Uterus (tissue), 4 donors: ENCODE measurements around the gene DYRK2. TPM values are rescaled to one million over a fixed set of nuclear protein-coding genes. Genes with fewer than 3 reads are reported as not detected.

ENCODE experiments used
- DNase-seq, 2 donors: peaks; one replicate each; pipeline ENCODE4 v3.0.0-alpha.2; 2019 to 2020
- H3K27ac ChIP-seq, 2 donors: fragments of 200-600 bp; sonication (generic); 1 replicate in 1 of 2; 2 replicates in 1 of 2; pipeline ENCODE4 v1.5.1; 2016 to 2018
- H3K27me3 ChIP-seq, 2 donors: fragments of 200-600 bp; sonication (generic); one replicate each; pipeline ENCODE4 v1.5.1; 2018 to 2019; ENCODE audit warnings: control low read depth in 1 of 2
- H3K36me3 ChIP-seq, 2 donors: fragments of 200-600 bp; sonication (generic); one replicate each; pipeline ENCODE4 v1.5.1; 2019; ENCODE audit warnings: control low read depth in 1 of 2
- H3K4me1 ChIP-seq, 2 donors: fragments of 200-600 bp; sonication (generic); one replicate each; pipeline ENCODE4 v1.5.1; 2018 to 2019; ENCODE audit warnings: control low read depth in 1 of 2
- H3K4me3 ChIP-seq, 2 donors: fragments of 200-600 bp; sonication (generic); 1 replicate in 1 of 2; 2 replicates in 1 of 2; pipeline ENCODE4 v1.5.1; 2018 to 2019; ENCODE audit warnings: mild to moderate bottlenecking in 1 of 2
- H3K9me3 ChIP-seq, 2 donors: fragments of 200-600 bp; sonication (generic); one replicate each; pipeline ENCODE4 v1.5.1; 2019; ENCODE audit warnings: control low read depth in 1 of 2
- POLR2A ChIP-seq, 2 donors: fragments of 450-650 bp; IDR thresholded peaks; one replicate each; pipeline ENCODE4 v1.6.1; 2016; ENCODE audit warnings: antibody characterized with exemption in 2 of 2, mild to moderate bottlenecking in 1 of 2, moderate library complexity in 1 of 2
- intact Hi-C: fragments of 100-400 bp; cut with DNase I; formaldehyde crosslinking; loops from one replicate; pipeline ENCODE4 v1.15.1; 2023; ENCODE audit warnings: low total_unique reads
- total RNA-seq, 4 donors: library from RNA; depleted of rRNA in 3 of 4; stranded (reverse); fragments of >200 nt in 3 of 4; gene quantifications; one replicate each; pipeline versions ENCODE4 v1.1.0 to v1.2.4, GENCODE V29; 2014 to 2023
- TF ChIP-seq, protein P1 (sequence below), 4 experiments: fragments of 200-600 bp in 2 of 4; fragments of 450-650 bp in 2 of 4; sonication (generic) in 2 of 4; IDR thresholded peaks; one replicate each; pipeline ENCODE4 v1.5.1; 2016 to 2019; ENCODE audit warnings: antibody characterized with exemption in 4 of 4, mild to moderate bottlenecking in 2 of 4, moderate library complexity in 1 of 4
- donor health status: DM: yes; HTN: yes; CAD: no.

Gene DYRK2
- total RNA-seq, 4 donors from 2014 or later: 21.5 to 59.7 (median 34.7) TPM

DNA sequence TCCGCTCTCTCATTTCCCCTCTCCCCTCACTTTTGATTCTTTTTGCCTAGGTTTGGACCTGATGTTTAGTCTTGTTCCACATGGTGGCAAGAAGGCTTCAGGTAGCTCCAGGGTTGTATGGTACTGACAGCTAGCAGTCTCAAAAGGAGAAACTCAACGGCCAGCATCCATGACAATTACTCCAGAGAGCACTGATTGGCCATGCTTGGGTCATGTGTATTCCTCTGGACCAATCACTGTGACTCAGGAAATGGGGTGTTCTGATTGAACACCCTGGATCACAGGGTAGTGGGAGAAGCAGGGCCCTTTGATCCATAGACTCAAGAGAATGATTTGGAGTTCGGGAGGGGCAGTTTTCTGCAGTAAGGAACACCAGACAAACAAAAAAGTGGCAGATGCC lies 45.3 kb downstream of the DYRK2 start:
- Histone ChIP-seq H3K36me3 (no peaks in the 10 kb centered on the region), H3K4me1 (no peaks in the 10 kb centered on the region), H3K9me3 (no peaks in the 10 kb centered on the region), H3K4me3 (no peak overlapping the region), H3K27me3 (no peaks in the 10 kb centered on the region), H3K27ac (no peak overlapping the region)
- intact Hi-C loops: no loop called here
- TF ChIP-seq, protein P1, sequence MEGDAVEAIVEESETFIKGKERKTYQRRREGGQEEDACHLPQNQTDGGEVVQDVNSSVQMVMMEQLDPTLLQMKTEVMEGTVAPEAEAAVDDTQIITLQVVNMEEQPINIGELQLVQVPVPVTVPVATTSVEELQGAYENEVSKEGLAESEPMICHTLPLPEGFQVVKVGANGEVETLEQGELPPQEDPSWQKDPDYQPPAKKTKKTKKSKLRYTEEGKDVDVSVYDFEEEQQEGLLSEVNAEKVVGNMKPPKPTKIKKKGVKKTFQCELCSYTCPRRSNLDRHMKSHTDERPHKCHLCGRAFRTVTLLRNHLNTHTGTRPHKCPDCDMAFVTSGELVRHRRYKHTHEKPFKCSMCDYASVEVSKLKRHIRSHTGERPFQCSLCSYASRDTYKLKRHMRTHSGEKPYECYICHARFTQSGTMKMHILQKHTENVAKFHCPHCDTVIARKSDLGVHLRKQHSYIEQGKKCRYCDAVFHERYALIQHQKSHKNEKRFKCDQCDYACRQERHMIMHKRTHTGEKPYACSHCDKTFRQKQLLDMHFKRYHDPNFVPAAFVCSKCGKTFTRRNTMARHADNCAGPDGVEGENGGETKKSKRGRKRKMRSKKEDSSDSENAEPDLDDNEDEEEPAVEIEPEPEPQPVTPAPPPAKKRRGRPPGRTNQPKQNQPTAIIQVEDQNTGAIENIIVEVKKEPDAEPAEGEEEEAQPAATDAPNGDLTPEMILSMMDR (IDR thresholded peaks at IDR 0.05): no peak
- no peak for TF ChIP-seq POLR2A (IDR thresholded peaks at IDR 0.05)
- DNase-seq: no peak

DNA sequence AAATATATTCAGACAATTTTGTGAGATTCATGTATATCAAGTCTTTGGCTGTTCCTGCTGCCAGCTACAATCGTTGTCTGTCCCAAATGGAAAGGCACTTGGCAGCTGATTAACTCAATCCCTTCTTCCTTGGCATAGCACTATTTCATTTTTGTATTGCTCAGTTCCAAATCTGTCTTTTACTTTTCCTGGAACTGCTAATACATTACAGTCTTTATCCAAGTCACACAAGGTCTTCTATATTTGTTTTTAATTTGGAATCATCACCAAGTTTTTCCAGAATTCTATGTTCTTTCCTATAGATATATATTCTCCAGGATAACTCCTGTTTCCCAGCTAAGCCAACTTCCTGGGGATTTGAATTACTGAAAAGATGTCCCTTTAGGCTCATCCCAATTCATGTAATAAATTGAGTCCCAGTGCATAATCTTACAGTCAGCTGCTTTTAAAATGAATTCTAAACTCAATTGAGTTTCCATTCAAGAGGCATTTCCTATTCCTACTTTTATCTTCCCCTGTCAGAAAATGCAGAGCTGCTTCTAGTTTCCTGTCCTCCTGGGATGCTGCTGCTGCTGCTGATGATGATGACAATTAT lies 45.9 kb downstream of the DYRK2 start:
- Histone ChIP-seq H3K27me3 (no peaks in the 10 kb centered on the region), H3K9me3 (no peaks in the 10 kb centered on the region), H3K27ac (no peak overlapping the region), H3K4me3 (no peak overlapping the region), H3K4me1 (no peaks in the 10 kb centered on the region), H3K36me3 (no peaks in the 10 kb centered on the region)
- intact Hi-C loops: no loop called here
- DNase-seq: no peak
- no peak for TF ChIP-seq POLR2A (IDR thresholded peaks at IDR 0.05)
- TF ChIP-seq, protein P1 (IDR thresholded peaks at IDR 0.05): no peak

DNA sequence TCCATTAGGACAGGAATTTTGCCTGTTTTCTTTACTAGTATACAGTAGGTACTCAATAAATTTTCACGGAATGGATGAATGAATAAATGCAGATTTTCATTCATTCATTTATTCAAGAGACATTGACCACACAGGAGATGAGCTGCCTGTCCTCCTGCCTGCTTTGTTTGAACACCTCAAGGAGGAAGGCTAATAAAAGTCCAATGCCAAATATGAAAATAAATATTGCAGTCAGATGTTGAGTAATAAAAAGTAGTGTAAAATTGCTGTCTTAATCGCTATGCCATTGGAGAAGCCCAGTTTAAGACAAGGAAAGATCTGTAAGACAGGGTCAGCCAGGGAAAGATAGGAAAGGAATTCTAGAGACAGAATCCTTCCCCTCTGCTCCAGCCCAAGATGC lies 47.4 kb downstream of the DYRK2 start:
- TF ChIP-seq, protein P1 (IDR thresholded peaks at IDR 0.05): no peak
- no peak for TF ChIP-seq POLR2A (IDR thresholded peaks at IDR 0.05)
- no peaks in the 10 kb centered on the region for H3K27me3 ChIP-seq
- H3K36me3 ChIP-seq: no peaks in the 10 kb centered on the region
- no peaks in the 10 kb centered on the region for H3K4me1 ChIP-seq
- intact Hi-C loops: no loop called here
- DNase-seq: no peak
- no peak overlapping the region for H3K27ac ChIP-seq
- H3K9me3 ChIP-seq: no peaks in the 10 kb centered on the region
- no peak overlapping the region for H3K4me3 ChIP-seq

DNA sequence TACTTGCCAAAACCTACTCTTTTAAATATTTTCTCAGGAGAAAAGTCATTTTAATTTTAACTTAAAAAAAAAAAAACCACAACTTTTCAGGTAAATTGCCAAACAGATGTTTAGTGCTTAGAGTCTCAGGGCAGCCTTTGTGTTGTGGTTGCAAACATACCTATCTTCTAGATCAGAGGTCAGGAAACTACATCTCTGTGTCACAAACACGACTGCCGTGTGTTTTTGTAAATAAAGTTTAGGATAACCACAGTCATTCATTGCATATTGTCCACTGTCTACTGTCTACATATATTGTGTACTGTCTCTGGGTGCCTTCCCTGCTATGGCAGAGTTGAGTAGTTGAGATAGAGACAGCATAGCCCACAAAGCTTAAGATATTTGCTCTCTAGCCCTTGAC lies 48.9 kb downstream of the DYRK2 start:
- no peaks in the 10 kb centered on the region for H3K36me3 ChIP-seq
- H3K4me1 ChIP-seq: no peaks in the 10 kb centered on the region
- no peak for TF ChIP-seq POLR2A (IDR thresholded peaks at IDR 0.05)
- TF ChIP-seq, protein P1 (IDR thresholded peaks at IDR 0.05): no peak
- intact Hi-C loops: no loop called here
- no peak for DNase-seq
- H3K4me3 ChIP-seq: no peak overlapping the region
- H3K27ac ChIP-seq: no peak overlapping the region
- H3K27me3 ChIP-seq: no peaks in the 10 kb centered on the region
- H3K9me3 ChIP-seq: no peaks in the 10 kb centered on the region

DNA sequence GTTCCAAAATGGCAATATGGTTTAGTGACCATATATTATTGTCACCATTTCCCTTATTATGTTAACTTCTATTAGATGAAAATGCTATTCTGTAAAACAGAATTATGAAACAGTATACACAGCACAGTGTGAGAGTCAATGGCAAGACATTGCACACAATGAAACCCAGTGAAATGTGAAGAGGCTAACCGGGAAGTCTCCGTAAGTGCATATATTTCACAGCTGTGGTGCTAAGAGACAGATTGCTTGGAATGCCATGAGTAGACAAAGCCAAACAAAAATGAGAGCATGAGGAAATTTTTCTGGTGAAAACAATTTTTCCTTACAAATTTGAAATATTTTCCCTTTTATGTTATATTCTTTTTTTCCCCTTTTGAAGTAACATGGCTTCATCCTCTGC lies 49.4 kb downstream of the DYRK2 start:
- no peak overlapping the region for H3K4me3 ChIP-seq
- intact Hi-C loops: no loop called here
- no peaks in the 10 kb centered on the region for H3K9me3 ChIP-seq
- H3K4me1 ChIP-seq: no peaks in the 10 kb centered on the region
- DNase-seq: no peak
- H3K36me3 ChIP-seq: no peaks in the 10 kb centered on the region
- TF ChIP-seq POLR2A (IDR thresholded peaks at IDR 0.05): no peak
- TF ChIP-seq, protein P1 (IDR thresholded peaks at IDR 0.05): no peak
- no peak overlapping the region for H3K27ac ChIP-seq
- no peaks in the 10 kb centered on the region for H3K27me3 ChIP-seq
